Sigmoid colon (tissue), 7 donors: ENCODE data around the gene SIM1. TPM values are rescaled to one million over a fixed set of nuclear protein-coding genes. Genes with fewer than 3 reads are reported as not detected.

Experiments used
- DNase-seq: peaks from one replicate; pipeline ENCODE4 v3.0.0-alpha.2; 2019
- H3K27ac ChIP-seq, 4 donors: fragments of 200-600 bp; sonication (generic); one replicate each; pipeline ENCODE4 v1.5.1; 2016 to 2019; ENCODE audit warnings: mild to moderate bottlenecking in 1 of 4
- H3K27me3 ChIP-seq, 3 donors: fragments of 200-600 bp; sonication (generic); one replicate each; pipeline ENCODE4 v1.5.1; 2019; ENCODE audit warnings: mild to moderate bottlenecking in 1 of 3
- H3K36me3 ChIP-seq, 4 donors: fragments of 200-600 bp; sonication (generic); one replicate each; pipeline ENCODE4 v1.5.1; 2016 to 2019
- H3K4me1 ChIP-seq, 4 donors: fragments of 200-600 bp; sonication (generic); one replicate each; pipeline ENCODE4 v1.5.1; 2017 to 2019
- H3K4me3 ChIP-seq, 4 donors: fragments of 200-600 bp; sonication (generic); one replicate each; pipeline ENCODE4 v1.5.1; 2017 to 2019; ENCODE audit warnings: mild to moderate bottlenecking in 2 of 4, moderate library complexity in 1 of 4
- H3K9me3 ChIP-seq, 4 donors: fragments of 200-600 bp in 3 of 4; sonication (generic) in 3 of 4; one replicate each; pipeline versions ENCODE4 v1.5.1 to v1.6.1; 2013 to 2019
- EP300 ChIP-seq, 4 donors: sonication (generic); formaldehyde crosslinking; IDR thresholded peaks; one replicate each; pipeline ENCODE4 v1.6.1; 2017; ENCODE audit warnings: antibody characterized with exemption in 4 of 4
- POLR2A ChIP-seq, 2 donors: fragments of 450-650 bp; IDR thresholded peaks; one replicate each; pipeline ENCODE4 v1.6.1; 2016; ENCODE audit warnings: antibody characterized with exemption in 2 of 2, mild to moderate bottlenecking in 2 of 2, moderate library complexity in 2 of 2
- POLR2AphosphoS5 ChIP-seq, 4 donors: sonication (generic); formaldehyde crosslinking; IDR thresholded peaks; one replicate each; pipeline ENCODE4 v1.6.1; 2017; ENCODE audit warnings: antibody characterized with exemption in 4 of 4
- WGBS, 2 donors: extraction: QIAGEN DNeasy Blood & Tissue Kit; methylation state at CpG; one replicate each; pipeline ENCODE4 v1.1.7; 2013; 5-methylcytosine and 5-hydroxymethylcytosine counted together
- intact Hi-C: fragments of 100-400 bp; cut with DNase I; formaldehyde crosslinking; loops from one replicate; pipeline ENCODE4 v1.15.1; 2023
- polyA plus RNA-seq, 3 donors: library from polyadenylated mRNA; stranded (reverse); fragments of 200-250 nt; gene quantifications; one replicate each; pipeline ENCODE4 v1.2.3, GENCODE V29; 2013
- total RNA-seq, 4 donors: library from RNA; depleted of rRNA; stranded (reverse); fragments of >200 nt; gene quantifications; one replicate each; pipeline ENCODE4 v1.1.0, GENCODE V29; 2016
- TF ChIP-seq, protein P1 (sequence below), 4 experiments: fragments of 450-650 bp in 3 of 4; fragments of 200-600 bp in 1 of 4; IDR thresholded peaks; one replicate each; pipeline ENCODE4 v1.5.1; 2016 to 2019; ENCODE audit warnings: antibody characterized with exemption in 4 of 4, mild to moderate bottlenecking in 3 of 4, moderate library complexity in 2 of 4
- donor health status: healthy with polysubstance abuse.
- donor health status: Bipolar disorder and iron deficiency.
- donor health status: healthy.

The SIM1 gene
- total and polyA plus RNA-seq, 7 donors = not detected

DNA sequence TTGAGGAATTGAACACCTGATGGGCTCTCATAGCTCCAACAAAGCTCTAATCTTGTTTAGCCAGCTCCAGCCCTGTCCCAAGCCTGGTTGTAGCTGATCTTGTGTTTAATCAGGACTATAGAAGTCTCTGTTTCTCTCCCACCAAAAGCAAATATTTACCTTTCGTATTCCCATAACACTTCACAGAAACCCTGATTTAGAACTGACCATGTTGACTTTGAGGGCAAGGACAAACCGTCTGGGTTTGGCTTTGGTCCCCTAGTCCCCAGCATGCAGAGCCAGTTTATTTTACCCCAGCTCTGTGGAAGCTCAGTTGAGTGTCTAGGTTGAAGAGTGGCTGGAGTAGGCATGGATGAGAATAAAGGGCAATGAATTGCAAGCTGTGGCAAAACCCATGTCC is 18.0 kb upstream of the SIM1 start:
- Histone ChIP-seq H3K27me3 (peaks cover 0 to 4% (median 0%) of the 10 kb centered on the region in 3 donors), H3K4me3 (no peak overlapping the region), H3K4me1 (no peaks in the 10 kb centered on the region), H3K27ac (no peak overlapping the region), H3K36me3 (no peaks in the 10 kb centered on the region), H3K9me3 (no peaks in the 10 kb centered on the region)
- TF ChIP-seq EP300 (IDR thresholded peaks at IDR 0.05) (no peak), POLR2AphosphoS5 (IDR thresholded peaks at IDR 0.05) (no peak), POLR2A (IDR thresholded peaks at IDR 0.05) (no peak)
- TF ChIP-seq, protein P1, sequence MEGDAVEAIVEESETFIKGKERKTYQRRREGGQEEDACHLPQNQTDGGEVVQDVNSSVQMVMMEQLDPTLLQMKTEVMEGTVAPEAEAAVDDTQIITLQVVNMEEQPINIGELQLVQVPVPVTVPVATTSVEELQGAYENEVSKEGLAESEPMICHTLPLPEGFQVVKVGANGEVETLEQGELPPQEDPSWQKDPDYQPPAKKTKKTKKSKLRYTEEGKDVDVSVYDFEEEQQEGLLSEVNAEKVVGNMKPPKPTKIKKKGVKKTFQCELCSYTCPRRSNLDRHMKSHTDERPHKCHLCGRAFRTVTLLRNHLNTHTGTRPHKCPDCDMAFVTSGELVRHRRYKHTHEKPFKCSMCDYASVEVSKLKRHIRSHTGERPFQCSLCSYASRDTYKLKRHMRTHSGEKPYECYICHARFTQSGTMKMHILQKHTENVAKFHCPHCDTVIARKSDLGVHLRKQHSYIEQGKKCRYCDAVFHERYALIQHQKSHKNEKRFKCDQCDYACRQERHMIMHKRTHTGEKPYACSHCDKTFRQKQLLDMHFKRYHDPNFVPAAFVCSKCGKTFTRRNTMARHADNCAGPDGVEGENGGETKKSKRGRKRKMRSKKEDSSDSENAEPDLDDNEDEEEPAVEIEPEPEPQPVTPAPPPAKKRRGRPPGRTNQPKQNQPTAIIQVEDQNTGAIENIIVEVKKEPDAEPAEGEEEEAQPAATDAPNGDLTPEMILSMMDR (IDR thresholded peaks at IDR 0.05) = no peak
- intact Hi-C loops = no loop called here
- 11 to 59% methylated on average over 2 of the region's 2 CpGs for WGBS, 2 donors
- no peak for DNase-seq

DNA sequence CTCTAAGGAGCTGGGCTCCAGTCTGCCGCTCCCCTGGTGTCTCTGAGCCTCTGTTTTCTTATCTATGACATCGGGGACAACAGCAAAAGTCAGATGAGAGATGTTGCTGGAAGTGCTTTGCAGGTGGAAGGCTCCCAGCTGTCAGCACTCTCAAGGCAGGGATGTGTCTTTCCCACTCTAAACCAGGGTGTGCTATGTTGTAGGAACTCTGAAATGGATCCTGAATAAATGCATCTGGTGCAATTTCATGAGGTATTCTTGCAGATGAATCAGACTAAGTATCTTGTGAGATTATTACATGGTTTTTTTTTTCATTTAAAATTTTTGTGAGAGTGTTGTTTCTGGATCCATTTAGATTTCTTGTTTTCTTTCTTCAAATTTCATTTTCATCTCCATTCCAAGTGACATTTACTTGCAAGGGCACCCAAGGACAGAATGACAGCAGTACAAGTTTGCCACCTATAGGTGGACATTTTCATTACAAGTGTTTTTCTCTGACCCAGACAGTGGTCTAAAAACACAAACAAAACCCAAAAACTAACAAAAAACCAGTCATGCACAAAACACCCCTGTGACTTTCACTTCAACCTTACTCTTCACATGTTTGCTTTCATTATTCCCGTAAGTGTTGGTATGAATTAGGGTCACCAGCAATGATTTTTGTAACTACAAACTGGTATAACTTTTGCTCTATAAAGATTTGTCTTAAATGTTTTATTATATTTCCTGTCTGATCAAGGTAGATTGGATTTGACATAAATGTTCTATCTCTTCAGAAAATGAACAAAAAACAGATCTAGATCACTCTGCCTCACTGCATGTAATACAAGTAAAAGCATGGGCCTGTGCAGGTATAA is 14.7 kb upstream of the SIM1 start:
- no peak for DNase-seq
- H3K4me1 ChIP-seq = no peaks in the 10 kb centered on the region
- no peak overlapping the region for H3K4me3 ChIP-seq
- H3K27me3 ChIP-seq = peaks cover 0 to 11% (median 0%) of the 10 kb centered on the region in 3 donors
- intact Hi-C loops = loop anchor here (5.0 to 10.0 kb wide), 2 partner anchors 362 to 475 kb away; no protein-coding TSS in a partner anchor
- H3K9me3 ChIP-seq = no peaks in the 10 kb centered on the region
- no peak overlapping the region for H3K27ac ChIP-seq
- H3K36me3 ChIP-seq = no peaks in the 10 kb centered on the region
- WGBS, 2 donors = 70 to 79% methylated on average over 3 of the region's 3 CpGs
- TF ChIP-seq POLR2A (IDR thresholded peaks at IDR 0.05) (no peak), EP300 (IDR thresholded peaks at IDR 0.05) (no peak), POLR2AphosphoS5 (IDR thresholded peaks at IDR 0.05) (no peak)
- TF ChIP-seq, protein P1 (IDR thresholded peaks at IDR 0.05) = peak in 2 of 4 experiments; percentile 44 to 47

DNA sequence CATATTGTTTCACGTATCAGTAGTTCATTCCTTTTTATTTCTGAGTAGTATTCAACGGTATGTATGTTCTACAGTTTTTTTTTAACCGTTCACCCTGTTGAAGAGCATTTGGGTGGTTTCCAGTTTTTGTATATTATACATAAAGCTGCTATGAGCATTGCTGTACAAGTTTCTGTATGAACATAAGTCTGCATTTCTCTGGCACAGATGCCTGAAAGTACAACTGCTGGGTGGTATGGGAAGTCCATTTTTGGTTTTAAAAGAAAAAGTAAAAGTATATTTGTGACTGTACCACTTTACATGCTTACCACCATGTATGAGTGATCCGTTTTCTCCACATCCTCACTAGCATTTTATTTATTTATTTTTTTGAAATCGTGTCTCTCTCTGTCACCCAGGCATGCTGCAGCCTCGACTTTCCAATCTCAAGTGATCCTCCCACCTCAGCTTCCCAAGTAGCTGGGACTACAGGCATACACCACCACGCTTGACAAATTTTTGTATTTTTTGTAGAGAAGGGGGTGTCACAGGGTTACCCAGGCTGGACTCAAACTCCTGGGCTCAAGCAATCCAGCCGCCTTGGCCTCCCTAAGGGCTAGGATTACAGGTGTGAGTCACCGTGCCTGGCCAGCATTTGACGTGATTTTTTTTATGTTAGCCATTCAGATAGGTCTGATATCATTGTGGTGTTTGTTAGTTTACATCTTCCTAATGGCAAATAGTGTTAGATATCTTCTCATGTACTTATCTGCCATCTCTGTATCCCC is 11.0 kb upstream of the SIM1 start:
- TF ChIP-seq EP300 (IDR thresholded peaks at IDR 0.05) (no peak), POLR2A (IDR thresholded peaks at IDR 0.05) (no peak), POLR2AphosphoS5 (IDR thresholded peaks at IDR 0.05) (no peak)
- TF ChIP-seq, protein P1 (IDR thresholded peaks at IDR 0.05) = no peak
- no peak for DNase-seq
- 65 to 80% methylated on average over 10 of the region's 10 CpGs for WGBS, 2 donors
- H3K9me3 ChIP-seq = no peaks in the 10 kb centered on the region
- intact Hi-C loops = loop anchor here (5.0 to 10.0 kb wide), 2 partner anchors 358 to 471 kb away; no protein-coding TSS in a partner anchor
- no peaks in the 10 kb centered on the region for H3K4me1 ChIP-seq
- no peak overlapping the region for H3K4me3 ChIP-seq
- peaks cover 0 to 32% (median 2%) of the 10 kb centered on the region in 3 donors for H3K27me3 ChIP-seq
- H3K27ac ChIP-seq = no peak overlapping the region
- no peaks in the 10 kb centered on the region for H3K36me3 ChIP-seq

DNA sequence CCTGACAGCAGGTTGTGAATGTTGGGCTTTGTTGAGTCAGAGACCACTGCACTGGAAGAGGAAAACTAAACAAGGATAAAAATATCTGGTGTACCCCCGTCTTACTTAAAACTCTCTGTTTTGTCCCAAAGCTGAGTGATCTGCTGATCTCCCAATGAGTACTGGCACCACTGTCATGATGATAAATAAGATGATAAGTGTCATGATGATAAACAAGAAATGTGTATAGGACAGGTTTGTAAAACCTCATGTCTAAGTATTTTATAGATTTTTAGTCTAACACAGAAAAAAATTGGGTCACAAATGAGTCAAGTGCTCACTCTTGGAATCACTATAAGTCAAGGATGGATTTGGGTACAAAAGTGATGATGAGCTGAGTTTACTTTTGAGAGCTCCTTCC is 8.5 kb upstream of the SIM1 start:
- no peaks in the 10 kb centered on the region for H3K36me3 ChIP-seq
- H3K4me1 ChIP-seq = no peaks in the 10 kb centered on the region
- TF ChIP-seq POLR2AphosphoS5 (IDR thresholded peaks at IDR 0.05) (no peak), EP300 (IDR thresholded peaks at IDR 0.05) (no peak), POLR2A (IDR thresholded peaks at IDR 0.05) (no peak)
- TF ChIP-seq, protein P1 (IDR thresholded peaks at IDR 0.05) = no peak
- peaks cover 11 to 57% (median 28%) of the 10 kb centered on the region in 3 donors for H3K27me3 ChIP-seq
- no peak for DNase-seq
- intact Hi-C loops = loop anchor here (10.0 kb wide), 1 partner anchor 468 kb away; no protein-coding TSS in a partner anchor
- WGBS, 2 donors = 75 to 80% methylated on average over 1 of the region's 1 CpG
- no peak overlapping the region for H3K4me3 ChIP-seq
- H3K27ac ChIP-seq = no peak overlapping the region
- H3K9me3 ChIP-seq = no peaks in the 10 kb centered on the region
